ENCODE results near the gene SLC36A3.
A peak's percentile ranks its signal among the peaks of the same experiment; 100 is the strongest.

SLC36A3 gene

GRCh38 chr5:151326266-151326665, 22.7 kb upstream of the SLC36A3 start:
- DNase-seq, result no peak
- H4K91ac ChIP-seq (ENCODE audit: low read depth, low read length), result no peak overlapping the region
- H3K79me2 ChIP-seq (ENCODE audit: control insufficient read depth, insufficient read depth, low read length, poor library complexity), result no peaks in the 10 kb centered on the region
- no peak overlapping the region for H4K8ac ChIP-seq (ENCODE audit: low read depth, low read length)
- H3K36me3 ChIP-seq (ENCODE audit: control insufficient read depth in 1 of 2, insufficient read depth in 2 of 2, low read length in 2 of 2), result no peaks in the 10 kb centered on the region
- H2BK120ac ChIP-seq (ENCODE audit: insufficient read depth, low read length, poor library complexity), result no peak overlapping the region
- H2AFZ ChIP-seq (ENCODE audit: insufficient read depth, low read length, poor library complexity), result no peak overlapping the region
- no peak overlapping the region for H3K14ac ChIP-seq (ENCODE audit: low read length)
- no peak overlapping the region for H3K4me3 ChIP-seq (ENCODE audit: low read depth, low read length)
- no peak overlapping the region for H3K4me2 ChIP-seq (ENCODE audit: low read length)
- H3K9ac ChIP-seq (ENCODE audit: low read length), result no peak overlapping the region
- WGBS (ENCODE audit: extremely low coverage, insufficient coverage, insufficient read length), result no CpG with 5 or more reads among the region's 3 CpGs
- H3K4ac ChIP-seq (ENCODE audit: low read depth, low read length), result no peak overlapping the region
- H2AK5ac ChIP-seq (ENCODE audit: low read length), result no peak overlapping the region
- H3K9me3 ChIP-seq (ENCODE audit: insufficient read depth, low read depth, low read length), result no peaks in the 10 kb centered on the region
- H4K12ac ChIP-seq (ENCODE audit: low read depth, low read length), result no peak overlapping the region
- no peak overlapping the region for H3K27ac ChIP-seq (ENCODE audit: low read depth, low read length)
- H3K18ac ChIP-seq (ENCODE audit: low read length), result no peak overlapping the region
- H3K4me1 ChIP-seq (ENCODE audit: control insufficient read depth in 1 of 2, insufficient read depth in 2 of 2, low read length in 2 of 2), result peaks cover 17 to 18% of the 10 kb centered on the region in 2 experiments
- no peaks in the 10 kb centered on the region for H3K27me3 ChIP-seq (ENCODE audit: insufficient read depth, low read length)
- no peak overlapping the region for H3K23ac ChIP-seq (ENCODE audit: low read length)
- no peak overlapping the region for H2BK12ac ChIP-seq (ENCODE audit: low read length)
- H2BK5ac ChIP-seq (ENCODE audit: low read depth, low read length, poor library complexity), result no peak overlapping the region
- H3K79me1 ChIP-seq (ENCODE audit: low read length), result no peaks in the 10 kb centered on the region

GRCh38 chr5:151320481-151320880, 16.9 kb upstream of the SLC36A3 start:
- Histone ChIP-seq H3K4me3 (ENCODE audit: low read depth, low read length) (no peak overlapping the region), H2BK12ac (ENCODE audit: low read length) (no peak overlapping the region), H3K9ac (ENCODE audit: low read length) (no peak overlapping the region), H3K79me2 (ENCODE audit: control insufficient read depth, insufficient read depth, low read length, poor library complexity) (no peaks in the 10 kb centered on the region), H3K79me1 (ENCODE audit: low read length) (no peaks in the 10 kb centered on the region), H2AFZ (ENCODE audit: insufficient read depth, low read length, poor library complexity) (no peak overlapping the region), H3K4ac (ENCODE audit: low read depth, low read length) (no peak overlapping the region), H4K91ac (ENCODE audit: low read depth, low read length) (no peak overlapping the region), H3K27me3 (ENCODE audit: insufficient read depth, low read length) (no peaks in the 10 kb centered on the region), H3K36me3 (ENCODE audit: control insufficient read depth in 1 of 2, insufficient read depth in 2 of 2, low read length in 2 of 2) (no peaks in the 10 kb centered on the region), H2BK5ac (ENCODE audit: low read depth, low read length, poor library complexity) (no peak overlapping the region), H2BK120ac (ENCODE audit: insufficient read depth, low read length, poor library complexity) (no peak overlapping the region), H3K18ac (ENCODE audit: low read length) (no peak overlapping the region), H4K12ac (ENCODE audit: low read depth, low read length) (no peak overlapping the region), H3K23ac (ENCODE audit: low read length) (no peak overlapping the region), H3K4me2 (ENCODE audit: low read length) (no peak overlapping the region), H3K14ac (ENCODE audit: low read length) (no peak overlapping the region), H4K8ac (ENCODE audit: low read depth, low read length) (no peak overlapping the region), H3K9me3 (ENCODE audit: insufficient read depth, low read depth, low read length) (no peaks in the 10 kb centered on the region), H3K4me1 (ENCODE audit: control insufficient read depth in 1 of 2, insufficient read depth in 2 of 2, low read length in 2 of 2) (peaks cover 12 to 13% of the 10 kb centered on the region in 2 experiments), H2AK5ac (ENCODE audit: low read length) (no peak overlapping the region), H3K27ac (ENCODE audit: low read depth, low read length) (no peak overlapping the region)
- WGBS (ENCODE audit: extremely low coverage, insufficient coverage, insufficient read length), result no CpG with 5 or more reads among the region's 4 CpGs
- DNase-seq, result no peak

DNA sequence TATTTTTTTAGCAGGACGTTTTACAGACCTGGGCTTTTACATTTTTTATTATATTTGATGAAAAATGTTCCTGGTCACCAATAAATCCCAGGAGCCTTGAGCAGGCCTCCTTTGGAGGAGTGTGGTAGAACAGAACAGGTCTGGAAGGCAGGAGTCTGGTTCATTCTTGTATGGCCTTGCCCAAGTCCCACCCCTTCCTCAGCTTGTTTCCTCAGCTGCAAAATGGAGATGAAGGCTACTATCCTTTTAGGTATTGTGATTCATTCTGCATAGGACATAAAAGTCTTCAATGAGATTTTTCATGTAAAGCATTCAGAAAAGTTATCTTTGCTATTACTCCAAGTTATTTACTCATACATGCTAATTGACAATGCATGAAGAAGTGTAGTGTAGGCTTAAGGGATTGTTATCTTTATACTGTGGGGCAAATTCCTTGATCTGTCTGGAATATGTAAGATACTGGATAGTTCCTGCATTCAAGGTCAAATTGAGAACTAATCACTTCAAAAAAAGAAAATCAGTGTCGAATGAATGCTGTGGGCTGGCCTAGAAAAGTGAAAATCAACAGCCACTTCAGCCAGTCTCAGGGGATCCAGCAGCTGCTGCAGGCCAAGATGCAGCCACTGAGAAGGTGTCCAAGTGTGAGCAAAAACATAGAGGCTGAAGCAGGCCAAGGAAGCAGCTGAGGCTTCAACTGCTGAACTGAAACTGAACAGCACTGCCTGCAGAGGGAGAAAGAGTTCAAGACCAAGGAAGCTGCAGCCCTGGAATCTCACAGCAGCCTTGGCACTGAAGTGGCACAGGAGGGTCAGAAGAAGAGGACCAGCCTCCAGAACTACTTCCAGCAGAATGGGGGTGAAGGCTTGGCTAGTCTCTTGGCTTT, 15.5 kb upstream of the SLC36A3 start:
- no peak overlapping the region for H3K23ac ChIP-seq (ENCODE audit: low read length)
- no peaks in the 10 kb centered on the region for H3K79me1 ChIP-seq (ENCODE audit: low read length)
- no peak overlapping the region for H4K8ac ChIP-seq (ENCODE audit: low read depth, low read length)
- no peaks in the 10 kb centered on the region for H3K9me3 ChIP-seq (ENCODE audit: insufficient read depth, low read depth, low read length)
- no peak overlapping the region for H4K12ac ChIP-seq (ENCODE audit: low read depth, low read length)
- no peak overlapping the region for H3K4me2 ChIP-seq (ENCODE audit: low read length)
- no peak overlapping the region for H2AFZ ChIP-seq (ENCODE audit: insufficient read depth, low read length, poor library complexity)
- H3K14ac ChIP-seq (ENCODE audit: low read length), result no peak overlapping the region
- no peaks in the 10 kb centered on the region for H3K79me2 ChIP-seq (ENCODE audit: control insufficient read depth, insufficient read depth, low read length, poor library complexity)
- no peak overlapping the region for H3K18ac ChIP-seq (ENCODE audit: low read length)
- peak overlapping the region; percentile 15 for H3K9ac ChIP-seq (ENCODE audit: low read length)
- H4K91ac ChIP-seq (ENCODE audit: low read depth, low read length), result no peak overlapping the region
- H3K36me3 ChIP-seq (ENCODE audit: control insufficient read depth in 1 of 2, insufficient read depth in 2 of 2, low read length in 2 of 2), result no peaks in the 10 kb centered on the region
- no peak overlapping the region for H3K4ac ChIP-seq (ENCODE audit: low read depth, low read length)
- H2BK120ac ChIP-seq (ENCODE audit: insufficient read depth, low read length, poor library complexity), result no peak overlapping the region
- no peak overlapping the region for H3K4me3 ChIP-seq (ENCODE audit: low read depth, low read length)
- H3K4me1 ChIP-seq (ENCODE audit: control insufficient read depth in 1 of 2, insufficient read depth in 2 of 2, low read length in 2 of 2), result peaks cover 12 to 13% of the 10 kb centered on the region in 2 experiments
- no CpG with 5 or more reads among the region's 2 CpGs for WGBS (ENCODE audit: extremely low coverage, insufficient coverage, insufficient read length)
- DNase-seq, result peak in 1 of 2 donors; percentile 16
- H2AK5ac ChIP-seq (ENCODE audit: low read length), result no peak overlapping the region
- no peak overlapping the region for H3K27ac ChIP-seq (ENCODE audit: low read depth, low read length)
- H2BK5ac ChIP-seq (ENCODE audit: low read depth, low read length, poor library complexity), result no peak overlapping the region
- no peak overlapping the region for H2BK12ac ChIP-seq (ENCODE audit: low read length)
- no peaks in the 10 kb centered on the region for H3K27me3 ChIP-seq (ENCODE audit: insufficient read depth, low read length)

GRCh38 chr5:151317871-151318270, 14.3 kb upstream of the SLC36A3 start:
- no peak overlapping the region for H4K12ac ChIP-seq (ENCODE audit: low read depth, low read length)
- no peak overlapping the region for H2BK120ac ChIP-seq (ENCODE audit: insufficient read depth, low read length, poor library complexity)
- H3K79me2 ChIP-seq (ENCODE audit: control insufficient read depth, insufficient read depth, low read length, poor library complexity), result no peaks in the 10 kb centered on the region
- no peak overlapping the region for H3K4ac ChIP-seq (ENCODE audit: low read depth, low read length)
- H4K91ac ChIP-seq (ENCODE audit: low read depth, low read length), result no peak overlapping the region
- H3K4me2 ChIP-seq (ENCODE audit: low read length), result no peak overlapping the region
- no peaks in the 10 kb centered on the region for H3K36me3 ChIP-seq (ENCODE audit: control insufficient read depth in 1 of 2, insufficient read depth in 2 of 2, low read length in 2 of 2)
- no peak overlapping the region for H2BK12ac ChIP-seq (ENCODE audit: low read length)
- H3K23ac ChIP-seq (ENCODE audit: low read length), result no peak overlapping the region
- H3K27me3 ChIP-seq (ENCODE audit: insufficient read depth, low read length), result no peaks in the 10 kb centered on the region
- H3K18ac ChIP-seq (ENCODE audit: low read length), result no peak overlapping the region
- H2BK5ac ChIP-seq (ENCODE audit: low read depth, low read length, poor library complexity), result no peak overlapping the region
- H2AFZ ChIP-seq (ENCODE audit: insufficient read depth, low read length, poor library complexity), result no peak overlapping the region
- no CpG with 5 or more reads among the region's 2 CpGs for WGBS (ENCODE audit: extremely low coverage, insufficient coverage, insufficient read length)
- H3K9me3 ChIP-seq (ENCODE audit: insufficient read depth, low read depth, low read length), result no peaks in the 10 kb centered on the region
- no peak overlapping the region for H3K14ac ChIP-seq (ENCODE audit: low read length)
- no peaks in the 10 kb centered on the region for H3K79me1 ChIP-seq (ENCODE audit: low read length)
- no peak overlapping the region for H3K9ac ChIP-seq (ENCODE audit: low read length)
- H4K8ac ChIP-seq (ENCODE audit: low read depth, low read length), result no peak overlapping the region
- no peak overlapping the region for H3K4me3 ChIP-seq (ENCODE audit: low read depth, low read length)
- H3K4me1 ChIP-seq (ENCODE audit: control insufficient read depth in 1 of 2, insufficient read depth in 2 of 2, low read length in 2 of 2), result peaks cover 12 to 13% of the 10 kb centered on the region in 2 experiments
- no peak for DNase-seq
- H3K27ac ChIP-seq (ENCODE audit: low read depth, low read length), result no peak overlapping the region
- no peak overlapping the region for H2AK5ac ChIP-seq (ENCODE audit: low read length)
